ENCODE measurements around the gene GBF1.

DNA sequence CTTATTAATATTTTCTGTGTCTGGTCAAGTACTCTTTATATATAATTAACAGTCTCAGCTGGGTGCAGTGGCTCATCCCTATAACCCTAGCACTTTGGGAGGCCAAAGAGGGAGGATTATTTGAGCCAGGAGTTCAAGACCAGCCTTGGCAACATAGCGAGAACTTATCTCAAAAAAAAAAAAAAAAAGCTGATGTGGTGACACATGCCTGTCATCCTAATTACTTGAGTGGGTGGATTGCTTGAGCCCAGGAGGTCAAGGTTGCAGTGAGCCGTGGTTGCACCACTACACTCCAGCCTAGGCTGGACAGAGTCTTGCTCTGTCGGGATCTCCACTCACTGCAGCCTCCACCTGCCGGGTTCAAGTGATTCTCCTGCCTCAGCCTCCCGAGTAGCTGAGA is 26.0 kb upstream of the GBF1 start:
- TF ChIP-seq CTCF (IDR thresholded peaks at IDR 0.05 in 2 of 3, conservative IDR thresholded peaks at IDR 0.05 in 1 of 3; ENCODE audit: control insufficient read depth in 2 of 3, extremely low read depth in 1 of 3, insufficient read depth in 1 of 3, low read depth in 3 of 3, low read length in 3 of 3) (no peak), TAF1 (IDR thresholded peaks at IDR 0.05; ENCODE audit: borderline replicate concordance, low read depth, low read length) (no peak)

Measured in GM12878 (cell line).